Measurements from ENCODE around the gene PAPLN.

- TF ChIP-seq CTCF (IDR thresholded peaks at IDR 0.05) (no peak), POLR2A (IDR thresholded peaks at IDR 0.05) (no peak)
These were observed 11.8 kb upstream of the PAPLN start for GRCh38 chr14:73225496-73225895.

Data from testis (tissue), 2 donors.